Sigmoid colon (tissue), 4 donors: ENCODE measurements around the gene BTG3.

ENCODE experiments used
- CTCF ChIP-seq, 4 experiments: fragments of 450-650 bp in 3 of 4; fragments of 200-600 bp in 1 of 4; IDR thresholded peaks; one replicate each; pipeline ENCODE4 v1.5.1; 2016 to 2019; ENCODE audit warnings: antibody characterized with exemption in 4 of 4, mild to moderate bottlenecking in 3 of 4, moderate library complexity in 2 of 4
- EP300 ChIP-seq, 4 donors: sonication (generic); formaldehyde crosslinking; IDR thresholded peaks; one replicate each; pipeline ENCODE4 v1.6.1; 2017; ENCODE audit warnings: antibody characterized with exemption in 4 of 4
- POLR2A ChIP-seq, 2 donors: fragments of 450-650 bp; IDR thresholded peaks; one replicate each; pipeline ENCODE4 v1.6.1; 2016; ENCODE audit warnings: antibody characterized with exemption in 2 of 2, mild to moderate bottlenecking in 2 of 2, moderate library complexity in 2 of 2
- POLR2AphosphoS5 ChIP-seq, 4 donors: sonication (generic); formaldehyde crosslinking; IDR thresholded peaks; one replicate each; pipeline ENCODE4 v1.6.1; 2017; ENCODE audit warnings: antibody characterized with exemption in 4 of 4

- TF ChIP-seq CTCF (IDR thresholded peaks at IDR 0.05) (no peak), POLR2A (IDR thresholded peaks at IDR 0.05) (no peak), POLR2AphosphoS5 (IDR thresholded peaks at IDR 0.05) (no peak), EP300 (IDR thresholded peaks at IDR 0.05) (no peak)
These were observed 607 bp downstream of the BTG3 start for GRCh38 chr21:17612023-17612564.
